GM23338 (cell line): ENCODE data around the gene NECTIN1. TPM values are rescaled to one million over a fixed set of nuclear protein-coding genes. Genes with fewer than 3 reads are reported as not detected.

ENCODE experiments used
- ATAC-seq: fragments of 200-7000 bp; cut with Tn5 transposase; 3 replicates; pipeline ENCODE4 v1.9.1; 2020
- DNase-seq: peaks from one replicate; pipeline ENCODE4 v3.0.0-alpha.2; 2015; ENCODE audit warnings: low spot score
- H2AFZ ChIP-seq: fragments of 200-600 bp; sonication (generic); 2 replicates; pipeline ENCODE4 v1.8.0; 2016; ENCODE audit warnings: antibody characterized with exemption, mild to moderate bottlenecking, moderate library complexity
- H3F3A ChIP-seq: fragments of 200-600 bp; sonication (generic); replicated peaks from 2 replicates; pipeline ENCODE4 v1.8.0; 2017; ENCODE audit warnings: antibody characterized with exemption, mixed run types, low read depth
- H3K27ac ChIP-seq: fragments of 200-600 bp; sonication (generic); 2 replicates; pipeline ENCODE4 v1.6.1; 2016; ENCODE audit warnings: low read depth
- H3K27me3 ChIP-seq: fragments of 200-600 bp; sonication (generic); 2 replicates; pipeline ENCODE4 v1.8.0; 2016; ENCODE audit warnings: mild to moderate bottlenecking, mixed run types, moderate library complexity; ENCODE audit not compliant: insufficient read depth
- H3K36me3 ChIP-seq: fragments of 200-600 bp; sonication (generic); 2 replicates; pipeline ENCODE4 v1.8.0; 2016; ENCODE audit warnings: mild to moderate bottlenecking; ENCODE audit not compliant: insufficient read depth
- H3K4me1 ChIP-seq: fragments of 200-600 bp; sonication (generic); 2 replicates; pipeline ENCODE4 v1.8.0; 2016; ENCODE audit warnings: mild to moderate bottlenecking, moderate library complexity; ENCODE audit not compliant: insufficient read depth
- H3K4me2 ChIP-seq: fragments of 200-600 bp; sonication (generic); 2 replicates; pipeline ENCODE4 v1.7.1; 2017; ENCODE audit warnings: mixed run types
- H3K4me3 ChIP-seq: fragments of 200-600 bp; sonication (generic); 2 replicates; pipeline ENCODE4 v1.6.1; 2016; ENCODE audit warnings: mixed run types
- H3K79me2 ChIP-seq: fragments of 200-600 bp; sonication (generic); replicated peaks from 2 replicates; pipeline ENCODE4 v1.8.0; 2017; ENCODE audit warnings: mild to moderate bottlenecking; ENCODE audit not compliant: insufficient read depth
- H3K9me2 ChIP-seq: fragments of 200-600 bp; sonication (generic); 2 replicates; pipeline ENCODE4 v1.8.0; 2017; ENCODE audit not compliant: insufficient read depth
- H4K20me1 ChIP-seq: fragments of 200-600 bp; sonication (generic); replicated peaks from 2 replicates; pipeline ENCODE4 v1.8.0; 2017; ENCODE audit warnings: mild to moderate bottlenecking; ENCODE audit not compliant: insufficient read depth
- H3K27ac Mint-ChIP-seq: 2 replicates; pipeline ENCODE4 v1.8.0; 2020; ENCODE audit warnings: inconsistent platforms, mild to moderate bottlenecking, moderate library complexity, mixed read lengths
- H3K27me3 Mint-ChIP-seq: 3 replicates; pipeline ENCODE4 v1.8.0; 2022; ENCODE audit warnings: low read depth, mild to moderate bottlenecking, moderate library complexity, mixed read lengths, inconsistent platforms; ENCODE audit not compliant: insufficient read depth, poor library complexity
- H3K36me3 Mint-ChIP-seq: 3 replicates; pipeline ENCODE4 v1.8.0; 2021; ENCODE audit warnings: low read depth, mild to moderate bottlenecking, inconsistent platforms, moderate library complexity, mixed read lengths
- H3K4me1 Mint-ChIP-seq: 3 replicates; pipeline ENCODE4 v1.8.0; 2020; ENCODE audit warnings: mild to moderate bottlenecking, inconsistent platforms, mixed read lengths
- H3K4me3 Mint-ChIP-seq: 3 replicates; pipeline ENCODE4 v1.8.0; 2021; ENCODE audit warnings: moderate library complexity, mild to moderate bottlenecking, inconsistent platforms, mixed read lengths
- H3K9me3 Mint-ChIP-seq: 3 replicates; pipeline ENCODE4 v1.8.0; 2020; ENCODE audit warnings: moderate library complexity, mild to moderate bottlenecking, inconsistent platforms, mixed read lengths
- CREB1 ChIP-seq: fragments of 250-450 bp; sonication (Bioruptor Pico); IDR thresholded peaks from 2 replicates; pipeline ENCODE4 v1.5.0; 2020; ENCODE audit warnings: low read depth, mild to moderate bottlenecking, moderate library complexity
- CTCF ChIP-seq, 2 experiments: fragments of 200-600 bp in 1 of 2; sonication (generic) in 1 of 2; conservative IDR thresholded peaks; 2 replicates each; pipeline versions ENCODE4 v1.5.1 to v1.6.1; 2016 to 2017; ENCODE audit warnings: antibody characterized with exemption in 2 of 2, low read depth in 2 of 2, mild to moderate bottlenecking in 2 of 2, moderate library complexity in 1 of 2
- ETS1 ChIP-seq: IDR thresholded peaks from 2 replicates; pipeline ENCODE4 v1.6.1; 2016; ENCODE audit warnings: antibody characterized with exemption
- EZH2 ChIP-seq: fragments of 200-600 bp; sonication (generic); IDR thresholded peaks from one replicate; pipeline ENCODE4 v1.8.0; 2017; ENCODE audit warnings: antibody characterized with exemption, mild to moderate bottlenecking, low read depth; ENCODE audit not compliant: unreplicated experiment
- NANOG ChIP-seq: IDR thresholded peaks from 2 replicates; pipeline ENCODE4 v1.6.1; 2016; ENCODE audit warnings: antibody characterized with exemption, borderline replicate concordance
- POLR2AphosphoS5 ChIP-seq: IDR thresholded peaks from 2 replicates; pipeline ENCODE4 v1.6.1; 2016; ENCODE audit warnings: antibody characterized with exemption, low read depth
- ZNF462 ChIP-seq: fragments of 250-450 bp; sonication (Bioruptor Pico); IDR thresholded peaks from 2 replicates; pipeline ENCODE4 v1.5.0; 2020; ENCODE audit warnings: mild to moderate bottlenecking, moderate library complexity
- polyA plus RNA-seq: library from polyadenylated mRNA; unstranded; fragments of >200 nt; fragmentation: Nextera tagmentation; extraction: Ambion mirVana; gene quantifications from 2 replicates; pipeline ENCODE4 v1.2.1, GENCODE V29; 2016
- total RNA-seq: library from RNA; depleted of rRNA; stranded (reverse); fragments of >200 nt; shearing (Covaris generic); gene quantifications from 2 replicates; pipeline ENCODE4 v1.2.3, GENCODE V29; 2014

Gene NECTIN1
- total and polyA plus RNA-seq, 2 experiments from 2014 or later, result 18.7 to 56.3 TPM

- TF ChIP-seq ZNF462 (CRISPR knock-in tag) (no peak), EZH2 (no peak), POLR2AphosphoS5 (no peak), ETS1 (no peak), NANOG (no peak)
Observed at GRCh38 chr11:119696378-119697222, 32.4 kb downstream of the NECTIN1 start (continued).

- Histone ChIP-seq H3K27ac (no peak overlapping the region), H3K4me2 (no peak overlapping the region), H3K9me2 (no peaks in the 10 kb centered on the region), H4K20me1 (peaks cover 68% of the 10 kb centered on the region), H3F3A (no peaks in the 10 kb centered on the region), H2AFZ (no peak overlapping the region), H3K79me2 (peaks cover 90% of the 10 kb centered on the region), H3K4me3 (no peak overlapping the region), H3K4me1 (peaks cover 50% of the 10 kb centered on the region), H3K27me3 (no peaks in the 10 kb centered on the region), H3K36me3 (no peaks in the 10 kb centered on the region)
- H3K27me3 Mint-ChIP-seq, result peaks cover 31% of the 10 kb centered on the region
- peak overlapping the region; percentile 60; the same call in 1 of the 2 replicates for H3K27ac Mint-ChIP-seq
- DNase-seq (no peak), ATAC-seq (no peak)
- no peaks in the 10 kb centered on the region for H3K9me3 Mint-ChIP-seq
- no peak overlapping the region for H3K4me3 Mint-ChIP-seq
- peak in 1 of 2 experiments; percentile 38; a peak in 2 of 4 replicates for TF ChIP-seq CTCF (conservative IDR thresholded peaks at IDR 0.05; ENCODE audit: low read depth in 2 of 2)
- no peak for TF ChIP-seq EZH2
- TF ChIP-seq CREB1 (CRISPR knock-in tag), result no peak
- peaks cover 71% of the 10 kb centered on the region for H3K4me1 Mint-ChIP-seq
- no peaks in the 10 kb centered on the region; the same call in 2 of the 3 replicates for H3K36me3 Mint-ChIP-seq
Observed at GRCh38 chr11:119694334-119694733, 34.7 kb downstream of the NECTIN1 start.
